ENCODE measurements around the gene CDH16.

The CDH16 gene

DNA sequence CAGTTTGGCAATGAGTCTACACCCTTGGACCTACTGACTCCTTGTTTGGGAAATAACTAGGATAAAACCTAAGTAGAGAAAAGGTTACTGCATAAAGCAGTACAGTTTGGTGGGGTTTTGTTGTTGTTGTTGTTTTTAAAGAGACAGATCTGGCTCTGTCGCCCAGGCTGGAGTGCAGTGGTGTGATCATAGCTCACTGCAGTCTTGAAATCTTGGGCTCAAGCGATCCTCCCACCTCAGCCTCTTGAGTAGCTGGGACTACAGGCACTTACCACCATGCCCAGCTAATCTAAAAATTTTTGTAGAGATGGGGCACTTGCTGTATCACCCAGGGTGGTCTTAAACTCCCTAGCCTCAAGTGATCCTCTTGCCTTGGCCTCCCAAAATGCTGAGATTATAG lies 37.1 kb downstream of the CDH16 start:
- TF ChIP-seq ZFX (IDR thresholded peaks at IDR 0.05): no peak
- TF ChIP-seq, protein P1, sequence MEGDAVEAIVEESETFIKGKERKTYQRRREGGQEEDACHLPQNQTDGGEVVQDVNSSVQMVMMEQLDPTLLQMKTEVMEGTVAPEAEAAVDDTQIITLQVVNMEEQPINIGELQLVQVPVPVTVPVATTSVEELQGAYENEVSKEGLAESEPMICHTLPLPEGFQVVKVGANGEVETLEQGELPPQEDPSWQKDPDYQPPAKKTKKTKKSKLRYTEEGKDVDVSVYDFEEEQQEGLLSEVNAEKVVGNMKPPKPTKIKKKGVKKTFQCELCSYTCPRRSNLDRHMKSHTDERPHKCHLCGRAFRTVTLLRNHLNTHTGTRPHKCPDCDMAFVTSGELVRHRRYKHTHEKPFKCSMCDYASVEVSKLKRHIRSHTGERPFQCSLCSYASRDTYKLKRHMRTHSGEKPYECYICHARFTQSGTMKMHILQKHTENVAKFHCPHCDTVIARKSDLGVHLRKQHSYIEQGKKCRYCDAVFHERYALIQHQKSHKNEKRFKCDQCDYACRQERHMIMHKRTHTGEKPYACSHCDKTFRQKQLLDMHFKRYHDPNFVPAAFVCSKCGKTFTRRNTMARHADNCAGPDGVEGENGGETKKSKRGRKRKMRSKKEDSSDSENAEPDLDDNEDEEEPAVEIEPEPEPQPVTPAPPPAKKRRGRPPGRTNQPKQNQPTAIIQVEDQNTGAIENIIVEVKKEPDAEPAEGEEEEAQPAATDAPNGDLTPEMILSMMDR (conservative IDR thresholded peaks at IDR 0.05): no peak
- H3K27ac ChIP-seq: no peak overlapping the region

DNA sequence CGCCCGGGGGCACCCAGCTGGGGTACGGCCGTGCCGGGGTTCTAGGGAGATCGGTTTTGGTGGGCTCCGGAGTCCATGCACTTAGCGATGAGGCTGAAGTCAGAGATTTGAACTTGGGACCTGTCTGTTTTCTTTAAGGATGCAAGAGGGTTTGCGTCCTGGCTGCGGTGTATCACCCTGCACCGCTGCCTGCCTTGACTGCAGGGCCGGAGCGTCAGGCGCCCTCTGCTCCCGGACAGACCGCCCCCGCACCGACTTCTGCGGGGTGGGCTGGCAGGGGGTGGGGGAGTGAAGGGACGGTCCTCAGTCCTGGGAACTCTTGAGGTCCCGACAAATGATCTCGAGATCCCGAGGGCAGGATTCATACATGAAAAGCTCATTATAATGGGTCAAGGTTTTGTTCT lies 37.7 kb downstream of the CDH16 start:
- TF ChIP-seq ZFX (IDR thresholded peaks at IDR 0.05): no peak
- TF ChIP-seq, protein P1 (conservative IDR thresholded peaks at IDR 0.05): no peak
- peak overlapping the region; percentile 88 for H3K27ac ChIP-seq

DNA sequence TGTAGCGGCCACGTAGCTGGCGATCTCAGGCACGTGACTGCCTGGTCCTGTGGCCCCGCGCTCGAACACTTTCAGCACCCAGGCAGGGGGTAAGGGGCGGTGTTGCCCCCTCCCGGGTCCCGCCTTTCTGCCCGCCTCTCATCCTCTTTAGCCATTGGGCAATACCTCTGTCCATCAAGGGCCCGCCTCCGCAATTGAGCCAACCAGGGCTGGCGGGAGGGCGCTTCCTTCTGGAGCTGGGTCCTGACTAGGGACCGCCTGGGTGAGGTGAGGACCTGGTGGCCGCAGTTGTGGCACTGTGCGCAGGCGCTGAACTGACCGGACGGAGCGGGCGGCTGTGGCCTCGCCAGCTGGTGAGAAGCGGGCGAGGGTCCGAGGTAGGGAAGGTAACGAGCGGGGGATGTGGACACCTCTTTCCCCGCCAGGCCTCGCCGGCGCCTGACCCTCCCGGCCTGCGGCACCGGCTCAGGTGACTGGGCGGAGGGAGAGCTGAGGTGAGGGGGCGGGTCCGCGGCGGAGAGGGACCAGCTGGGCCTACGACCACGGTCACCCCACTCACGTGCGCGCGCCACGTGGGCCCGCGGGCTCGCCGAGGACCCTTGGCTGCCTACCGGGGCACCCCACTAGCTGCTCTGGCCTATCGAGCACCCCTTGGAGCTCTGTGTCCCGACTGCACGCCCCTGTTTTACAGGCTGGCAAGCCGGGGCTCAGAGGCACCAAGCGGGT lies 38.2 kb downstream of the CDH16 start, which contains the start of gene PDP2:
Gene PDP2, plus strand, starts transcription at position 228 of the 726 bp plus-strand sequence. CDS start 3,770 bp downstream, outside the sequence.
- peak; percentile 85 for TF ChIP-seq ZFX (IDR thresholded peaks at IDR 0.05)
- TF ChIP-seq, protein P1 (conservative IDR thresholded peaks at IDR 0.05): no peak

DNA sequence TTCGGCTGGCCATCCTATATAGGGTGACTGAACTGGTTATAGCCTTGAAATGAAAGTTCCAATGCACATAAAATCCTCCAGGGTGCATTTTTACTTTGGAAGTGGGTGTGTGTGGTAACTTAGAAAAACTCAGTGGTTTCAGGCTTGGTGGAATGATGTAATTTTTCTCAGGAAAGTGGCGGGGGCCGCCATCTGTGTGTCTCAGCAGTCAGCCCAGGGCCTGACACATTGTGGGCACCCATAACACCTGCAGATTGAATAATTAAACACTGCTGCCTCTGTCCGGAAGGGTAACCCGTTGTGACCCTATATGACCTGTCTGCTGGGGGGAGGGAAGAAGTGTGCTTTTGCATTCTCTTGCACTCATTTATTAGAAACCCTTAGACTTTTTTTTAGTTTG lies 40.6 kb downstream of the CDH16 start:
- no peak overlapping the region for H3K27ac ChIP-seq
- TF ChIP-seq, protein P1 (conservative IDR thresholded peaks at IDR 0.05): no peak
- TF ChIP-seq ZFX (IDR thresholded peaks at IDR 0.05): no peak

More for the DNA sequence above, 38.2 kb downstream of the CDH16 start, which contains the start of gene PDP2:
- peak within 1 kb of the TSS; percentile 88 for H3K27ac ChIP-seq

DNA sequence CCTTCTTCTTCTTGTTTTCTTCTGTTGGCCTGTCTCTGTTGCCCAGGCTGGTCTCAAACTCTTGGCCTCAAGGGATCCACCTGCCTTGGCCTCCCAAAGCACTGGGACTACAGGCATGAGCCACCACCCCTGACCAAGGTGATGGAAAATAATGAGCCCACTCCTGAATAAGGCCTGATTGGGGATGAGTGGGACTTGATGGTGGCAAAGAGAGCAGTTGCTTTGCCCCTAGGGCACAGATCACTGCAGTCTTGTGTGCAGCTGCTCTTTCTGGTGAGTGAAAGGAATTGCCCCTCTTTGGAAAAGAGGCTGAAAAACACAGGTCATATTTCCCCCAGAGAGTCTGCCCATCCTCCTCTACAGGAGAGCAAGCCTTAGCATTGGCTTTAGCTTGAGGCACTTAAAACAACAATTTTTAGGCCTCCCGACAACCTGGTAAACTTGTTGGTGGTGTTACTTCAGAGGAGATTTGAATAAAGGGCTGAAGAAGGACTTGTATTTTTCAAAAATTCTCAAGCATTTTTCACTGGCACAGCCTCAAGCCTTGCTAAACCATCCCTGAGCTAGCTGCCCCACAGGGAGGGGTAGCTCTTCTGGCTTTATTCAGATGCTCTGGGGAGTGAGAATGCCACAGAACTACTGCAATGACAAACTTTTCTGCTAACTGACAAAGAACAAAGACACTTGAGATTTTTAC lies 44.5 kb downstream of the CDH16 start:
- H3K27ac ChIP-seq: no peak overlapping the region
- TF ChIP-seq, protein P1 (conservative IDR thresholded peaks at IDR 0.05): no peak
- no peak for TF ChIP-seq ZFX (IDR thresholded peaks at IDR 0.05)

DNA sequence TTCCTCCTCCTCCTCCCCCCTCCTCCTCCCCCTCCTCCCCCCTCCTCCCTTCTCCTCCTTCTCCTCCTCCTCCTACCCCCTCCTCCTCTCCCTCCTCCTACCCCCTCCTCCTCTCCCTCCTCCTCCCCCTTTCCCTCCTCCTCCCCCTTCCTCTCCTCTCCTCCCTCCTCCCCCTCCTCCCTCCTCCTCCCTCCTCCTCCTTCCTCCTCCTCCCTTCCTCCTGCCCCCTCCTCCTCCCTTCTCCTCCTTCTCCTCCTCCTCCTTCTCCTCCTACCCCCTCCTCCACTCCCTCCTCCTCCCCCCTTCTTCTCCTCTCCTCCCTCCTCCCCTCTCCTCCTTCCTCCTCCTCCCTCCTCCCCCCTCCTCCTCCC lies 45.0 kb downstream of the CDH16 start:
- TF ChIP-seq, protein P1 (conservative IDR thresholded peaks at IDR 0.05): no peak
- TF ChIP-seq ZFX (IDR thresholded peaks at IDR 0.05): no peak
- H3K27ac ChIP-seq: no peak overlapping the region
